ENCODE measurements around the gene SLC25A20.

Gene SLC25A20

DNA sequence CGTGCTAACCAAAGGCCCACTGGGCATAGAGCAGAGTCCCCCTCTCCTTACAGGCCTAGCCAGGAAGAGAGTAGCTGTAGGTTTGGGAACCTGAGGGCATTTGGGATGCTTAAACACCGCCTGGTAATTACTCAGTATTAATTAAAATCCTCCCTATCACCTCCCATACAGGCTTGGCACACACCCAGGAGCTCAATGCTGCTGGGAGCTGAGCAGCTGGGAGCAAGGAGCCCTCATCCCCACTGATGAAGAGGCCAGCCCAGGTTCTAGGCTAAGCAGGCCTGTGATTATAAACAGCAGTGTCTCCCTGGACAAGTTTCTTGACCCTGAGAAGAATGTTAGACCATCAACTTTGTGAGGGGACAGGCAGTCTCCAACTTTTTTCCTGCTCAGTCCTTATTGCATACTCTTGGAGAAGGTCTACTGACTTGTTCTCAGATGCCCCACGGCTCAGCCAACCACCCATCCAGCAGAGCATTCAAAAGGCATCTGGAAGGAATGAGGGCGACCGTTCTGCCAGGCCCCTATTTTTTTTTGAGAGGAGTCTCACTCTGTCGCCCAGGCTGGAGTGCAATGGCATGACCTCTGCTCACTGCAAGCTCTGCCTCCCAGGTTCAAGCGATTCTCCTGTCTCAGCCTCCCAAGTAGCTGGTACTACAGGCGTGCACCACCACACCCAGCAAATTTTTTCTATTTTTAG, 49.7 kb downstream of the SLC25A20 start:
- H3K9ac ChIP-seq (ENCODE audit: low read depth, low read length, poor library complexity, severe bottlenecking), result no peak overlapping the region
- H3K4me2 ChIP-seq (ENCODE audit: low read depth, low read length, poor library complexity, severe bottlenecking), result no peak overlapping the region
- H3F3A ChIP-seq (ENCODE audit: low read depth), result no peaks in the 10 kb centered on the region

GRCh38 chr3:48847504-48848423, 50.9 kb downstream of the SLC25A20 start, which contains the start of gene PRKAR2A:
Gene PRKAR2A (minus strand): TSS chr3:48847874. CDS start chr3:48847596, 278 bp downstream.
- H3K4me1 ChIP-seq (ENCODE audit: insufficient read depth, low read length, poor library complexity, severe bottlenecking), result peaks cover 21% of the 10 kb centered on the region
- H3K27me3 ChIP-seq (ENCODE audit: insufficient read depth, low read length, poor library complexity, severe bottlenecking), result peaks cover 9% of the 10 kb centered on the region
- H3K79me2 ChIP-seq (ENCODE audit: insufficient read depth, low read length), result peaks cover 9% of the 10 kb centered on the region; the same call in 1 of the 2 replicates
- no peaks in the 10 kb centered on the region for H3K9me3 ChIP-seq (ENCODE audit: insufficient read depth, low read depth, low read length)
- peak within 1 kb of the TSS; percentile 85 for H3K4me3 ChIP-seq (ENCODE audit: low read length, poor library complexity, severe bottlenecking)
- H3K36me3 ChIP-seq (ENCODE audit: insufficient read depth, low read length), result no peaks in the 10 kb centered on the region
- peak within 1 kb of the TSS; percentile 77 for H3K9ac ChIP-seq (ENCODE audit: low read depth, low read length, poor library complexity, severe bottlenecking)
- H3K4me2 ChIP-seq (ENCODE audit: low read depth, low read length, poor library complexity, severe bottlenecking), result peak within 1 kb of the TSS; percentile 81
- peak within 1 kb of the TSS; percentile 89 for H2AFZ ChIP-seq (ENCODE audit: low read length)
- H3F3A ChIP-seq (ENCODE audit: low read depth), result no peaks in the 10 kb centered on the region
- TF ChIP-seq EZH2phosphoT487 (IDR thresholded peaks at IDR 0.05; ENCODE audit: borderline replicate concordance), result no peak
- TF ChIP-seq CTCF (conservative IDR thresholded peaks at IDR 0.05; ENCODE audit: low read length), result no peak
- no peaks in the 10 kb centered on the region for H3K9me2 ChIP-seq (replicated peaks; ENCODE audit: low read depth, low read length)
- H4K20me1 ChIP-seq (ENCODE audit: insufficient read depth, low read length, poor library complexity, severe bottlenecking), result no peaks in the 10 kb centered on the region

More for the DNA sequence above, 49.7 kb downstream of the SLC25A20 start:
- Histone ChIP-seq H3K79me2 (ENCODE audit: insufficient read depth, low read length) (peaks cover 9% of the 10 kb centered on the region; the same call in 1 of the 2 replicates), H3K36me3 (ENCODE audit: insufficient read depth, low read length) (no peaks in the 10 kb centered on the region), H3K27me3 (ENCODE audit: insufficient read depth, low read length, poor library complexity, severe bottlenecking) (peaks cover 9% of the 10 kb centered on the region), H4K20me1 (ENCODE audit: insufficient read depth, low read length, poor library complexity, severe bottlenecking) (no peaks in the 10 kb centered on the region), H2AFZ (ENCODE audit: low read length) (no peak overlapping the region), H3K4me1 (ENCODE audit: insufficient read depth, low read length, poor library complexity, severe bottlenecking) (peaks cover 21% of the 10 kb centered on the region), H3K9me3 (ENCODE audit: insufficient read depth, low read depth, low read length) (no peaks in the 10 kb centered on the region), H3K9me2 (replicated peaks; ENCODE audit: low read depth, low read length) (no peaks in the 10 kb centered on the region), H3K4me3 (ENCODE audit: low read length, poor library complexity, severe bottlenecking) (peak overlapping the region; percentile 85)
- no peak for TF ChIP-seq EZH2phosphoT487 (IDR thresholded peaks at IDR 0.05; ENCODE audit: borderline replicate concordance)
- TF ChIP-seq CTCF (conservative IDR thresholded peaks at IDR 0.05; ENCODE audit: low read length), result no peak

GRCh38 chr3:48847053-48847503, 51.6 kb downstream of the SLC25A20 start:
- Histone ChIP-seq H3K4me3 (ENCODE audit: low read length, poor library complexity, severe bottlenecking) (peak overlapping the region; percentile 85), H3F3A (ENCODE audit: low read depth) (no peaks in the 10 kb centered on the region), H3K9ac (ENCODE audit: low read depth, low read length, poor library complexity, severe bottlenecking) (peak overlapping the region; percentile 77), H2AFZ (ENCODE audit: low read length) (peak overlapping the region; percentile 89), H3K36me3 (ENCODE audit: insufficient read depth, low read length) (no peaks in the 10 kb centered on the region), H4K20me1 (ENCODE audit: insufficient read depth, low read length, poor library complexity, severe bottlenecking) (no peaks in the 10 kb centered on the region), H3K4me1 (ENCODE audit: insufficient read depth, low read length, poor library complexity, severe bottlenecking) (peaks cover 21% of the 10 kb centered on the region), H3K27me3 (ENCODE audit: insufficient read depth, low read length, poor library complexity, severe bottlenecking) (peaks cover 9% of the 10 kb centered on the region), H3K9me2 (replicated peaks; ENCODE audit: low read depth, low read length) (no peaks in the 10 kb centered on the region), H3K79me2 (ENCODE audit: insufficient read depth, low read length) (peaks cover 9% of the 10 kb centered on the region; the same call in 1 of the 2 replicates), H3K9me3 (ENCODE audit: insufficient read depth, low read depth, low read length) (no peaks in the 10 kb centered on the region), H3K4me2 (ENCODE audit: low read depth, low read length, poor library complexity, severe bottlenecking) (peak overlapping the region; percentile 81)
- no peak for TF ChIP-seq EZH2phosphoT487 (IDR thresholded peaks at IDR 0.05; ENCODE audit: borderline replicate concordance)
- TF ChIP-seq CTCF (conservative IDR thresholded peaks at IDR 0.05; ENCODE audit: low read length), result no peak
